Kidney (tissue), 14 donors: ENCODE data around the gene ZNF76. TPM values are rescaled to one million over a fixed set of nuclear protein-coding genes. Genes with fewer than 3 reads are reported as not detected.
A peak's percentile ranks its signal among the peaks of the same experiment; 100 is the strongest.

Experiments
- DNase-seq, 5 donors: peaks; one replicate each; pipeline ENCODE4 v3.0.0-alpha.2; 2013 to 2020
- FAIRE-seq: peaks from 2 replicates; lab custom pipeline; 2012; peaks lifted over from hg19 to GRCh38; lab: Jason Lieb, UNC
- H3K27ac ChIP-seq, 2 donors: one replicate each; pipeline ENCODE4 v1.7.0; 2013; ENCODE audit warnings: low read depth in 2 of 2, low read length in 2 of 2, inconsistent platforms in 1 of 2
- H3K27me3 ChIP-seq: one replicate; pipeline ENCODE4 v1.7.1; 2013; ENCODE audit warnings: low read length, inconsistent platforms; ENCODE audit not compliant: control insufficient read depth, insufficient read depth
- H3K36me3 ChIP-seq, 3 donors: one replicate each; pipeline versions ENCODE4 v1.7.0 to v1.7.1; 2013; ENCODE audit warnings: low read length in 3 of 3, control low read depth in 1 of 3, inconsistent platforms in 1 of 3; ENCODE audit not compliant: insufficient read depth in 3 of 3, control insufficient read depth in 2 of 3
- H3K4me1 ChIP-seq, 3 donors: one replicate each; pipeline versions ENCODE4 v1.7.0 to v1.7.1; 2013; ENCODE audit warnings: low read length in 3 of 3, inconsistent platforms in 1 of 3, low read depth in 1 of 3; ENCODE audit not compliant: control insufficient read depth in 2 of 3, insufficient read depth in 2 of 3
- H3K4me3 ChIP-seq, 3 donors: one replicate each; pipeline versions ENCODE4 v1.7.0 to v1.8.1; 2013; ENCODE audit warnings: low read length in 3 of 3, control low read depth in 1 of 3, inconsistent platforms in 1 of 3
- H3K9ac ChIP-seq, 3 donors: one replicate each; pipeline versions ENCODE4 v1.7.0 to v1.7.1; 2013; ENCODE audit warnings: low read length in 3 of 3, control low read depth in 1 of 3, inconsistent platforms in 1 of 3
- H3K9me3 ChIP-seq, 3 donors: one replicate each; pipeline versions ENCODE4 v1.7.0 to v1.7.1; 2013; ENCODE audit warnings: low read length in 3 of 3, control low read depth in 1 of 3, inconsistent platforms in 1 of 3; ENCODE audit not compliant: control insufficient read depth in 2 of 3, insufficient read depth in 1 of 3
- CTCF ChIP-seq: IDR thresholded peaks from 3 replicates; pipeline ENCODE4 v1.5.1; 2012; ENCODE audit warnings: mild to moderate bottlenecking, moderate library complexity, borderline replicate concordance; ENCODE audit not compliant: insufficient read depth; ENCODE audit errors: extremely low read depth
- intact Hi-C: fragments of 100-400 bp; cut with DNase I; formaldehyde crosslinking; loops from one replicate; pipeline ENCODE4 v1.11.1; 2022
- polyA plus RNA-seq: library from polyadenylated mRNA; stranded (reverse); fragments of 350-450 nt; fragmentation: Illumina TruSeq; extraction: RNeasy Lipid Tissue Mini Kit (QIAGEN cat#74804); gene quantifications from one replicate; pipeline ENCODE4 v1.2.3, GENCODE V29; 2014; ENCODE audit warnings: low read depth, low replicate concordance; ENCODE audit not compliant: insufficient read depth
- total RNA-seq: library from RNA; stranded (reverse); fragmentation: NEBNext Ultra II Directional; extraction: Animal tissue kit (Norgen Biotek cat#: 25700); gene quantifications from one replicate; pipeline ENCODE4 v1.2.1, GENCODE V29; 2021
- donor health status: control.
- donor health status: control.
- donor health status: control.
- donor health status: control.
- donor health status: control.
- donor health status: DM: yes; HTN: yes; CAD: no.
- donor health status: Normal renal cell carcinoma (clear cell type).

ZNF76 gene
- total and polyA plus RNA-seq, 2 donors from 2014 or later = 29.1 to 49.2 TPM

GRCh38 chr6:35287671-35288396, 28.3 kb downstream of the ZNF76 start:
- no peak overlapping the region for H3K9ac ChIP-seq

GRCh38 chr6:35288834-35289233, 29.3 kb downstream of the ZNF76 start:
- DNase-seq (no peak), FAIRE-seq (no peak)
- Histone ChIP-seq H3K36me3 (peaks cover 0 to 59% (median 55%) of the 10 kb centered on the region in 3 donors), H3K9me3 (no peaks in the 10 kb centered on the region), H3K27me3 (no peaks in the 10 kb centered on the region), H3K27ac (no peak overlapping the region), H3K4me3 (no peak overlapping the region), H3K9ac (no peak overlapping the region), H3K4me1 (no peaks in the 10 kb centered on the region)
- no peak for TF ChIP-seq CTCF
- intact Hi-C loops = no loop called here

More at GRCh38 chr6:35287671-35288396, 28.3 kb downstream of the ZNF76 start:
- Histone ChIP-seq H3K27ac (no peak overlapping the region), H3K9me3 (no peaks in the 10 kb centered on the region), H3K4me3 (no peak overlapping the region), H3K4me1 (no peaks in the 10 kb centered on the region), H3K36me3 (peaks cover 2 to 63% (median 59%) of the 10 kb centered on the region in 3 donors), H3K27me3 (no peaks in the 10 kb centered on the region)
- DNase-seq (peak in 1 of 5 donors; percentile 23), FAIRE-seq (no peak)
- TF ChIP-seq CTCF = no peak
- intact Hi-C loops = no loop called here

GRCh38 chr6:35291491-35291890, 32.0 kb downstream of the ZNF76 start:
- TF ChIP-seq CTCF = no peak
- H3K4me3 ChIP-seq = no peak overlapping the region
- no peak for DNase-seq
- no peaks in the 10 kb centered on the region for H3K27me3 ChIP-seq
- FAIRE-seq = no peak
- H3K36me3 ChIP-seq = peaks cover 3 to 57% (median 50%) of the 10 kb centered on the region in 3 donors
- H3K4me1 ChIP-seq = no peaks in the 10 kb centered on the region
- H3K9me3 ChIP-seq = no peaks in the 10 kb centered on the region
- intact Hi-C loops = no loop called here
- H3K27ac ChIP-seq = no peak overlapping the region
- H3K9ac ChIP-seq = no peak overlapping the region
